ENCODE data around the gene EFEMP2.
"Not testable (repeated sequence)": the region's sequence is repeated elsewhere in the genome, so short reads cannot be mapped to it uniquely, and the experiment has no call there.

EFEMP2 gene

DNA sequence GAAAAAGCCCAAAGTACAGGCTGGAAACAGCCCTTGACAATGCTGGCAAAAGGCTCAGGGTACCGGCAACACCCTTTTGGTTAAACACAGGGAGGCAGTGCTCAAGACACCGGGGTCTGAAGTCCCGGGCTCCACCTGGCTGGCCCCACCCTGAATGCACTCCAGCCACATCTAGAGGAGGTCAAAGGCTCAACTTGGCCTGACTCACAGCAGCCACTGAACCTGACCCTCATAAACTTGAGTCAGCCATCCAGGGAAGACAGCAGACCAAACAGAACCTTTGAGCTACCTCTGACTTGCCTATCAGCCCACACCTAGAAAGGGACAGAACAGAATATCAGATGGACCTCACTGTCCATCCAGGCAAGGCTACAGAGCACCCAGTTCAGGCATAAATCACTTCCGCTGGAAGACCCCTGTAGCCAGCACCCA lies 18.4 kb downstream of the EFEMP2 start:
- DNase-seq = no peak

DNA sequence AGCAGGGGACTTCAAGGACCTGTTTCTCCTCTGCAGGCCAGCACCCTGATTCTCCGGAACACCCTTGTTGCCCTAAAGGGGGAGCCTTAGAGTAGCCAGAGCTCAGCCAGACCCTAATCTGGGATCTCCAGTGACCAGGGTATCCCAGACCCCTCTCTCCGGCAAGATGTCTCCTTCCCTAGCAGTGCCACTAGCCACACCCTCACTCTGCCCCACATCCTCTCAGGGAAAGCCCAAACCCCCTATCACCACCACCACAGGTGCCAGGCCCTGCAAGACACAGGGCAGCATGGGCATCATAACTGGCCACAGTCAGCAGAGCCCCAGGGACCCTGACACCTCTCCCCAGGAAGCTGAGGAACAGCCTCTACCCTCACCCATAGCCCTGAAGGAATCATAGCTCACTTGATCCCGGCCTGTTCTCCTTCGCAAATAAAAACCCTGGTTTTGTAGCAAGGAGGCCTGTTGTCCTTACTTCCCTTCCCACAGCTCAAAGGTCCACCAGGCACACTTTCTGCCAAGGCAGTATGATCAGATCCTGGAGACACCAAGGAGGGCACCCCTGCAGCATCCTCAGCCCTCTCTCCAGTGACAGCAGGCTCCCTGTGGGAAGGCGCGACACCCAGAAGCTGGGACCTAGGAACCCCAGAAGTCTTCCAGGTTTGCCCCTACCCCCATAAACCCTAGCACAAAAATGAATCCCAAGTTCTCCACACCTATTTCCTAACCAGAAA lies 19.2 kb downstream of the EFEMP2 start:
- DNase-seq = no peak

DNA sequence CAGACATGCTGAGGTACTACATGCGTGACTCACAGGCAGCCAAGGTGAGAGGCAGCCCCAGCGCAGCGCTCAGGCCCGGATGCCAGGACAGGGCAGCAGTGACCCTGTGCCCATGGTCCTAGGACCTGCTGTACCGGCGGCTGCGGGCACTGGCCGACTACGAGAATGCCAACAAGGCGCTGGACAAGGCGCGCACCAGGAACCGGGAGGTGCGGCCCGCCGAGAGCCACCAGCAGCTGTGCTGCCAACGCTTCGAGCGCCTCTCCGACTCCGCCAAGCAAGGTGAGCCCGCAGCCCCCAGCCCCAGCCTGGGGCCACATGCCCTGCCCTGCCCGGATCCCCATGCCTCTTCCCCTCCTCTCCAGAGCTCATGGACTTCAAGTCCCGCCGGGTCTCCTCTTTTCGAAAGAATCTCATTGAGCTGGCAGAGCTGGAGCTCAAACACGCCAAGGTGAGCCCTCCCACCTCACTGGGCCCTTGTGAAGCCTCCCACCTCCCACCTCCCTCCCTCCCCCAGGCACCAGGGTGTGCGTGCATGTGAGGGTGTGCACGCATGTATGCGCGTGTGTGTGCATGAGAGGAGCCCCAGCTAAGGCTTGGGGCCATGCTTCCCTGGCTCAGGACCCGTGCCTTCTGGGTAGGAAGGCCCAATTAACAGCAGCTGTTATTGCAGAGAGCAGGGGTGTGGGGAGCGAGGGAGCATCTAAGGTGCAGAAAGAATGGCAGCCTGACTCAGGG lies 19.9 kb downstream of the EFEMP2 start:
- no peak for DNase-seq

DNA sequence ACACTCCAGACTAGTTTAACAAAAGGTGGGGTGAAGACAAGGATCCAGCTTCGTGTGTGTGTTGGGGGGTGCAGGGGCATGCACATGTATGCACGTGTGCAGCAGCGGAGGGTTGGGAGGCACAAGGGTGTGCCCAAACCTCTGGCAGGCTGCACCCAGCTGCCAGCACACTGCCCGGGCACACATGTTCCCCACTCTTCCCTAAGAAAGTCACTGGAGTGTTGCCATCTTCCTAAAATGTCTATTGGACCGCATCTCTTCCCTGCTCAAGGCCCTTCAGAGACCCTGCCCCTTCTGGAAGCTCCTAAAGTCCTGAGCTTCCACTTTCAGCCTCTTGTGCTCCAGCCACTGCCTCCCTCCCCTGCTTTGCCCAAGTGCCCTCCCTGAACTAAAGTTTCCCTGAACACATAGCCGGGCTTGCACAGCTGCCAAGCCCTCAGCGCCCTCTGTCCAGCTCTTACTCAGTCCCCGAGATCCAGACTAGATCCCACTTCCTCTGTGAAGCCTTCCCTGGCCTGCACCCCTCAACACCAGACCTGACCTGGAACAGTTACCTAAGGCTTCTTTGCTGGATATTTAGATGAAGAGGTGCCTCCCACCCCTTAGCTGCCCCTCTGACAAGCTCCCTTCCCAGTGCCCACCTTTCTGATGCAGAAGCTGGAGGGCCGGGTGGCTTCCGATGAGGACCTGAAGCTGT lies 20.6 kb downstream of the EFEMP2 start:
- no peak for DNase-seq

DNA sequence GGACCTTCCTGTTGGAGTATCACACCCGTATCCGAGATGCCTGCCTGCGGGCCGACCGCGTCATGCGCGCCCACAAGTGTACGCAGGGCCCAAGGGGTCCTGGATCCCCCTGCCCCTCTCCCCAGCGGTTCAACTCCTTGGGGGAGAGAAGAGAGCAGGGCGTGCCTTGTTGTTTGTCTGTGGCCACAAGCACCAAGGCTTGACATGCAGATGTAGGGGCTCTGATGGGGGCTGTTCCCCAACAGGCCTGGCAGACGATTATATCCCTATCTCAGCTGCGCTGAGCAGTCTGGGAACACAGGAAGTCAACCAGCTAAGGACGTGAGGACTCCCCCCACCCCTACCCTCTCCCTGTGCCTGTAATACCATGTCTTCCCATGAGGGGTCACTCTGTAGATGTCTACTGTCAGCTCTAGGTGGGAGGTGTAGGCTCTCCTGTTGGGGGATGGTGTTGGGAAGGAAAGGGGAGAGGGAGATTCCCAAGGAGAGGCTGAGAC lies 21.5 kb downstream of the EFEMP2 start:
- no peak for DNase-seq

DNA sequence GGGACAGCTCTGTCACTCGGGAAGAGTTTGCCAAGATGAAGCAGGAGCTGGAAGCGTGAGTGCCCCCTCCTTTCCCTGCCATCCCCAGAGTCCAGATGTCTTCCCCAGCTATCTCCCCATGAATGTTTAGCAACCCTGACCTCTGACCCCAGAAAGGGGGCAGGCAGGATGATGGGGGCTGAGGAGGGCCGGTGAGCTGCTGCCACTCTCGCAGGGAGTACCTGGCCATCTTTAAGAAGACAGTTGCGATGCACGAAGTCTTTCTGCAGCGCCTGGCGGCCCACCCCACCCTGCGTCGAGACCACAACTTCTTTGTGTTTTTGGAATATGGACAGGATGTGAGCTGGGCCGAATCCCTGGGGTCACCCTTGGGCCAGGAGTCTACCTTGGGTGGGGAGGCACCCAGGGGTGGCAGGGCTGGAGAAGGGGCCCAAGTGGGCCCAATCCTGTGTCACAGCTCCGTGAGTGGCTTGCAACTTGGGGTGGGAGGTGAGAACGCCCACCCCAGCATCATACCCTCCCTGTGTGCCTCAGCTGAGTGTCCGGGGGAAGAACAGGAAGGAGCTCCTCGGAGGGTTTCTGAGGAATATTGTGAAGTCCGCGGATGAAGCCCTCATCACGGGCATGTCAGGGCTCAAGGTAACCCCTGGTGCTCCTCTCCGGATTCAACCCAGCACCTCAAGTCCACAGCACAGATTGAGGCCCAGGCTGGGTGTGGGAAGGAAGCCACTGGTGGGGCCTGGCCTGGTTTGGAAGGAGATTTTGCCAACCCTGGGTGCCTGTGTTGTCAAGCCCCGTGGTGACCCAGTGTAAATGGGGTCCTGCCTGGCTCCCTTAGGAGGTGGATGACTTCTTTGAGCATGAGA lies 22.1 kb downstream of the EFEMP2 start:
- no peak for DNase-seq

DNA sequence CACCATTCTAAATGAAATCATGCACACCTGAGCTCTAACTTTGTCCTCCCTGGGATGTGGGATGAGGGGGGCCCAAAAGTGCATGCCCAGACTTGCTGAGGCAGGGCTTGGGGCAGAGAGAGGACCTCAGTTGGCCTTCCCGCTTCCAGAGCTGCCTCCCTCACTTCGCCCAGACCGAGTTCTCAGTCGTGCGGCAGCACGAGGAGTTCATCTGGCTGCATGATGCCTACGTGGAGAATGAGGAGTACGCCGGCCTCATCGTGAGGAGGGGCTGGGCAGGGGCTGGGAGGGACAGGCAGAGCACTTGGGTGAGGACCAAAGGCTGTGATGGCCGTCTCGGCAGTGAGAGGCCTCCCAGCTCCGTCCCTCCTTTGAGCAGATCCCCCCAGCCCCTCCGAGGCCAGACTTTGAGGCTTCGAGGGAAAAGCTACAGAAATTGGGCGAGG lies 22.8 kb downstream of the EFEMP2 start:
- no peak for DNase-seq

DNA sequence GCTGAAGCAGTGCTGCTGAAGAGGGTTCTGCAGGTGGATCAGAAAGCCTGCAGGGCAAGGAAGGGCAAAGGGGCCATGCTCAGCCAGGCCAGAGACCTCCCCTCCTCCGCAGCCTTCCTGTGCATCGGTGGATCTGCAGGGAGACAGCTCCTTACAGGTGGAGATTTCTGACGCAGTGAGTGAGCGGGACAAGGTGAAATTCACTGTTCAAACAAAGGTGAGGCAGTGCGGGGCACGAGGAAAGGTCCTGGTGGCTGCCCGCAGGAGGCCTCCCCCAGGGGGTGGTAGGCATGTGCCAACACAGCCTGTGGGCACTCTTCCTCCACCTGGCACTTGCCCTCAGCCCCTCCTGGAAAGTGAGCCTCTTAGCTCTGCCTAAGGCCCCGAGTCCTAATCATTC lies 23.2 kb downstream of the EFEMP2 start:
- no peak for DNase-seq

DNA sequence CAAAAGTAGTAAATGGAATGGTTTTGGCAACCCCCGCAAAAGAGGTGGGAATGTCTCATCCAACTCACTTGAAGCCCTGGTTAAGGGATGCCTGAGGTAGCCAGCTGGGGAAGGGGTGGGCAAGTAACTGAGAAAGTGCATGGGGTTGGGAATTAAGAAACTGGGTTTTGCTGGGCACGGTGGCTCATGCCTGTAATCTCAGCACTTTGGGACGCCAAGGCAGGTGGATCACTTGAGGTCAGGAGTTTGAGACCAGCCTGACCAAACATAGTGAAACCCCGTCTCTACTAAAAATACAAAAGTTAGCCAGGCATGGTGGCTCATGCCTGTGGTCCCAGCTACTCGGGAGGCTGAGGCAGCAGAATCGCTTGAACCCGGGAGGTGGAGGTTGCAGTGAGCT lies 23.9 kb downstream of the EFEMP2 start:
- not testable (repeated sequence) for DNase-seq

DNA sequence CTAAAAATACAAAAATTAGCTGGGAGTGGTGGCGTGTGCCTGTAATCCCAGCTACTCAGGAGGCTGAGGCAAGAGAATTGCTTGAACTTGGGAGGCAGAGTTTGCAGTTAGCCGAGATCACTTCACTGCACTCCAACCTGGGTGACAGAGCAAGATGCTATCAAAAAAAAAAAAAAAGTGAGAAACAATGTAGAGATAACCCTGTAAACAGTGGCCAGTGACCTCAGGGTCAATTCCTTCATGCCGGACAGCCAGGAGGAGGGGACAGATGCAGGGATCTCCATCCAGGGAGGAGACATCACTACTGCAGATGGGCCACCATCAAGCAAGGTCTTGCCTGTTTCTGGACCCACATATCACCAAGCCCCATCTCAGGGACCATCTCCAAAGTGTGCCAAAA lies 24.9 kb downstream of the EFEMP2 start:
- no peak for DNase-seq

DNA sequence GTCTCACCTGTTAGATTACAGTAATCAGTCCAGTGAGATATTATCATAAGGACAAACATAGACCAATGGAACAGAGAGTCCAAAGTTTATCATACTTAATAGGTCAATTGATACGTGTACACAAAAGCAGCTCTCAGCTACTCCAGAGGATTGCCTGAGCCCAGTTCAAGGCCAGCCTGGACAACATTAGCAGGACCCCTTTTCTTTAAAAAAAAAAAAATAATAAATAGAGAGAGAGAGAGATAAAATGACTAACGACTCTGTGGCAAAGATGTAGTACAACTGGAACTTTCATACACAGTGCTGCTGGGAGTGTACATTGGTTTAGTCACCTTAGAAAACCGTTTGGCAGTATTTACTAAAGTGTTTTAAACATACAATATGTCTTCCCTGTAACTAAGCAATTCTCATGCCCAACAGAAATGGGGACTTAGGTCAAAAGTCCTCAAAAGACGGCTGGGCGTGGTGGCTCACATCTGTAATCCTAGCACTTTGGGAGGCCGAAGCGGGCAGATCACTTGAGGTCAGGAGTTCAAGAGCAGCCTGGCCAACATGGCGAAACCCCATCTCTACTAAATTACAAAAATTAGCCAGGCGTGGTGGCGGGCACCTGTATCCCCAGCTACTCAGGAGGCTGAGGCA lies 28.2 kb downstream of the EFEMP2 start:
- no peak for DNase-seq

DNA sequence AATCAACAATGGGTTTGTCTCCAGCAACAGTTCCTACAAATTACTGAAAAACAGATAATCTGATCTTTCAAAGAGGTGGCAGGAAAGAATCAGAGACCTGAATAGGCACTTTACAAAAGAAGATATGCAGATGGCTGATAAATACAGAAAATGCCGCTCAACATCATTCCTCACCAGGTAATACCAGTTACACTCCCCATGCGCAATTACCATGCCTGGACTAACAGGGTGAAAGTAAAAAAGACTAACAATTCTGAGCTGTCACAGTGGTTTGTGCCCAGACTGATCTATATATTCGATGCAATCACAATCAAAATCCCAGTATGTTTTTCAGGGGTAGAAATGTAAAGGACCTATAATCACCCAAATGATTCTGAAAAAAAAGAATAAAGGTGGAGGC lies 28.8 kb downstream of the EFEMP2 start:
- DNase-seq = no peak

DNA sequence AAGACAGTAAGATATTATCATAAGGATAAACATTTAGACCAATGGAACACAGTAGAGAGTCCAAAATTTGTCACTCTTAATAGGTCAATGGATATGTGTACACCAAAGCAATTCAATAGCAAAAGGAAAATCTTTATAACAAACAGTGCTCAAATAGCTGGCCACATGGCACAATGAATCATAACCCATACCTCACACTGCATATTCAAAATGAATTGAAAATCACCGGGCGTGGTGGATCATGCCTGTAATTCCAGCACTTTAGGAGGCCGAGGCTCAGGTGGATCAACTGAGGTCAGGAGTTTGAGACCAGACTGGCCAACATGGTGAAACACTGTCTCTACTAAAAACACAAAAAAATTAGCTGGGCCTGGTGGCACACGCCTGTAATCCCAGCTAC lies 30.5 kb downstream of the EFEMP2 start:
- DNase-seq = no peak

DNA sequence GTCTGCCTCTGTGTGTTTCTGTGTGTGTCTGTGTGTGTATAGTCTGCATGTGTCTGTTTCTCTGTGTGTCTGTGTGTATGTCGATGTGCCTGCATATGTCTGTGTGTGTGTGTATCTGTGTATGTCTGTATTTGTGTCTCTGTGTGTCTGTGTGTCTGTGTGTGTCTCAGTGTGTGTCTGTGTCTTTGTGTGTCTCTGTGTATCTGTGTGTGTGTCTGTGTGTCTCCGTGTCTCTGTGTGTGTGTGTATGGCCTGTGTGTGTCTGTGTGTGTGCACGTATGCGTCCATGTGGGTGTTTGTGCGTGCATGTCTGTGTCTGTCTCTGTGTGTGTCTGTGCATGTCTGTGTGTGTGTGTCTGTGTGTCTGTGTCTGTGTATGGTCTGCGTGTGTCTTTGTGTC lies 38.4 kb downstream of the EFEMP2 start:
- no peak for DNase-seq

DNA sequence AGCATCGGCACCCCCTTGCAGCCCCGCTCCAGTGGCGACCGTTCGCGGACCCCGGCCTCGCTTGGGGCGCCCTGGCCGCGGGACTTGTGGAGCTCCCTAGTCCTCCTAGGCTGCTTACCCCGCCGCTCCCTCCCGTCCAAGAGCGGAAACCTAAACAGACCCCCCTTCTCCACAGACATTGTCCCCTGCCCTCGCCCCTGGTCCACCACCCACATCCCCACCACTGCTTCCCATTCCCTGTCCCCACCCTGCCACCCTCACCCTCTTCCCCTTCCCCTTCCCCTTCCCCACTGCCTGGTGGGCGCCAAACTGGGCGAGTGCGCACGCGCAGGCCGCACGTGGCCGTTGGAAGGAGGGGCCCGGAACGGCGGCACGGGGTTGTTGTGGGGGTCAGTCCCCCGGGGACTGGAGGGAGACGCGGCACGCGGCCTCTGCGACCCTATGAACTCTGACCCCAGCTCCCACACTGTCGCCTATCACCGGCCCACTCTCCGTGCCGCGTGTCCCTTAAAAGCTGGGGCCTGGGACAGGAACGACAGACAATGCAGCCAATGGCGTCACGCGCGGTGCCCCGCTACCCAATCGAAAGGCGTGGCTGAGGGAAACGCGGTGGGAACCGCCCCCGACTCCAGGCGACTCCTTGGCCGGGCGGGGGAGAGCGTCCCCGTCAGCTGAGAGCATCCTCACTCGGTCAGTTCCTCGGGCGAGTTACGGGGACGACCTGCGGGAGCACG lies 39.1 kb downstream of the EFEMP2 start, which contains the start of gene SNX32:
SNX32 (plus strand) TSS at position 667 of the 734 bp plus-strand sequence. CDS start 103 bp downstream, outside the sequence.
- peak; percentile 92 for DNase-seq

DNA sequence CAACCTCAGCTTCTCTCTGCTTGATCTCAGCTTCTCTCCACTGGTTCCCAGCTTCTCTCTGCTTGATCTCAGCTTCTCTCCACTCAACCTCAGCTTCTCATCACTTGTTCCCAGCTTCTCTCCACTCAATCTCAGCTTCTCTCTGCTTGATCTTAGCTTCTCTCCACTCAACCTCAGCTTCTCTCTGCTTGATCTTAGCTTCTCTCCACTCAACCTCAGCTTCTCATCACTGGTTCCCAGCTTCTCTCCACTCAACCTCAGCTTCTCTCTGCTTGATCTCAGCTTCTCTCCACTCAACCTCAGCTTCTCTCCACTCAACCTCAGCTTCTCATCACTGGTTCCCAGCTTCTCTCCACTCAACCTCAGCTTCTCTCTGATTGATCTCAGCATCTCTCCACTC lies 40.4 kb downstream of the EFEMP2 start:
- not testable (repeated sequence) for DNase-seq

DNA sequence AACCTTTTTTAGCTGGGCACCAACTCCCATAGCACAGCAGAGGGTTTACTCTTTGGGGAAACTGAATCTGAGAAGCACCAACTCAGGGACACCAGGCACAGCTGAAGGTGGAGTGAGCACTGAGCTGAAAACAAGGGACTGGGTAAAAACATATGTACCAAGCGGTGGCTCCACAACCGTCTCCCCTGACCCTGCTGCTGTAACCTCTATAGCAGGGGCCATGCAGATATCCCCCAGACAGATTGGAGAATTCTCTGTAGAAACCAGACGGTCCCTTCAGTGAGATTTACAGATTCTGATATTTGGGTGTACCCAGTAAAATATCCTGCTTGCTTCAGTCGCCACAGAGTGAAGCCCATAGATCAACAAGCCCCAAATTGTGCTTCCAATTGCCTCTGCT lies 43.1 kb downstream of the EFEMP2 start:
- DNase-seq = no peak

DNA sequence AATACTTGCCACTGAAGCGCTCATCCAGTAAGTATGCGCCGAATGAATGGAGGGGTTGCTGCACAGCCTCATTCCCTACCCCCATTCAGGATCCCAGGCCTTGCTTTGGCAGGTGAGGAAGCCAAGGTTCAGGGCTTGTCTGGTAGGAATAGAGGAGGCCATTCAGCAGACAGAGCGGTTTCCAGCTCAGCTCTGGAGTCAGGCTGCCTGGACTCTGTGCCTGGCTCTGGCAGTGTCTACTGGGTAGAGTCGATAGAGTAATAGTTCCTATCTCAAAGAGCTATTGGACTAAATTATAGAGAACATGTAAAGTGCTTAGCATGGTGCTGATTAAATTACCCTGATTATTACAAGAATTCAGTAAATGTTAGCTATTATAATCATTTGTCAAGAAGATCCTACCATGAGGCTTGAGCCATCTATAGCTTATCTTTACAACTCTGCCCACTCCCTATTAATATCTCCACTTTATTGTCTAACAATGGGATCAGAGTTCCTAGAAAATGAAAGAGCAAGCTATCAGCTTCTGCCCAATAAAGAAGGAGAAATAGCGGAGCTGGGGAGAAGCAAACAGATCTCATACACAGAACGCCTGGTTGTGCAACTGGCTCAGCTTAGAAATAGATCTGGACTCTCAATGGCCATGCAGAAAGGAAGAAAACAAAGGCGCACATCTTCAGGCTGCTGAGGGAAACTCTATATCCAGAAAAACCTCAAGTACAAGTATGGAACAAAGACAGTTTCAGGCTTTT lies 45.4 kb downstream of the EFEMP2 start:
- no peak for DNase-seq

DNA sequence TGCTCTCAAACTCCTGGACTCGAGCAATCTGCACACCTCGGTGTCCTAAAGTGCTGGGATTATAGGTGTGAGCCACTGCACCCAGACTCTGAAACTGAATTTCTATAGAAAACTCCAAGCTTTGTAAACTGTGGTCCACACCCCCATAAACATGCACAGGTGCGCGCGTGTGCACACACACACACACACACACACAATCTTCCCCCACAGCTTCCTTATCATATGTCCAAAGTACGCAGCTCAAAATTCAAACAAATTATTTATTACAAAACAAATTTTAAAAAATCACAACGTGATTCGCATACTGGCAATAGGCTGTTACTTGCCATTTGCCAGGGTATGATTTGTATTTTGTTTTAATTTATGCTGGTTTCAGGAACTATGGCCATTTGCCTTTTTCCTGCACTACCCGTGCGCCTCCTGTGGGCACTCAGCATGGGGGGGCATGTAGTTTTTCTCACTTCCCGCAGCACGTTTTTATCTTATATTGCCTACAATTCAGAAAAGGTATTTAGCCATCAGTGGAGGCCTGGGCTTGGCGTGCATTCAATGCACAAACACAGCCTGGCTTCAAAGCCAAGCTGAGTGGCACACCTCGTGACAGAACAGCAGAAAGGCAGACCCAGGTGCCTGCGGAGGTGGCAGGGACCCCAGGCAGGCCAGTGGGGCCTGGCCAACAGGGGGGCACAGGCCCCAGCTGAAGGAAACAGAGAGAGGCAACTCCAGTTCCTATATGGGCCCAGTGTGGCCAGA lies 49.6 kb downstream of the EFEMP2 start:
- DNase-seq = no peak
